ENCODE results near the gene GFOD1.

The GFOD1 gene

GRCh38 chr6:13377054-13377758 is 110.2 kb downstream of the GFOD1 start:
- DNase-seq (ENCODE audit: low read depth in 2 of 2) = no peak

- DNase-seq (ENCODE audit: low read depth in 2 of 2) = peak; percentile 8 to 27
These were observed 112.0 kb downstream of the GFOD1 start for GRCh38 chr6:13375360-13375878.

GRCh38 chr6:13373919-13374318 is 113.5 kb downstream of the GFOD1 start:
- no peak for DNase-seq (ENCODE audit: low read depth in 2 of 2)

DNA sequence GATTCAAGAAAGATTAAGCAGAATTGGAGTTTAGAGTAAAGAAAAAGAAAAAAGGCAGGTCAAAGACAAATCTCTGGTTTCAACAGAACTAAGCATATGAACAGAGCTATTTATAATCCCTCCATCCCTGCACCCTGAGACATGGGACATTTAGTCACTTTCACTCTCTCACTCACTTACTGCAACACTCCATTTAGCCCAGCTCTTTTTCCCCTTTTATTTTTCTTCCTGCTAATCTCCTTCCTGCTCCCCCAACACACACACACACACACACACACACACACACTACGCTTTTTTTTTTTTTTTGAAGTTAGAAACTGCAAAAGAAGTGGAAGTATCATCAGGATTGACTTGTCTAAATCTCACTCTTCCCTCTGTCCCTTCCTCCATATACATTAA is 113.9 kb downstream of the GFOD1 start:
- no peak for DNase-seq (ENCODE audit: low read depth in 2 of 2)

- no peak for DNase-seq (ENCODE audit: low read depth in 2 of 2)
These were observed 114.5 kb downstream of the GFOD1 start for GRCh38 chr6:13372688-13373487.

GRCh38 chr6:13372076-13372475 is 115.3 kb downstream of the GFOD1 start:
- no peak for DNase-seq (ENCODE audit: low read depth in 2 of 2)

DNA sequence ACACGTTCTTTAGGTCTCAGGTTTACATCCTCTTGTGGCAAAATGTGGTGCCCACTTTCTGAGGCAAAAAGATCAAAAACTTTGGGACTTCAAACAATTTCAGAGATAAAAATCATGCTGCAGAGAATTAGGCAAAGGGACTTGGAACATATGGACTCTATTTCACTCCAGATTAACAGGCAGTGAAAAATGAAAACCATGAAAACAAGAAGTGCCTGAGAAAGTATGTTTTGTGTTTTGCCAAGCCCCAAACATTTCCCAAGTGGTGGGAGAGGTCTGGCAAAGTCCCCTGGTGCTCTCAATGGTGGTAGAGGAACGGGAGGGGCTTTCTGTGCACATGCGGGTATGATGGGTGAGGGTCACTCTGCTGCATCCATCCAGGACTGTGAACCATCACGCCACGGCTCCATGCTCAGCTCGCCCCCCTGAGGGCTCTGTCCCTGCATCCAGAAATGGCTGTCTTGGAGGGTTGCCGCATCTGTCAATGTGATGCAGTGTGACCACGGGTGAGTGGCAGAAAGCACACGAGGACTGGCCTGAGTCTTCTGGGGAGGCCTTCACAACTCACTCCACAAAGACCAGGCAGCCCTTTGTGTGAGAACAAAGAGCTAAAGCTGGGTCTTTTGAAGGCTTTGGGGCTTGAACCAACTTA is 115.9 kb downstream of the GFOD1 start:
- no peak for DNase-seq (ENCODE audit: low read depth in 2 of 2)

DNA sequence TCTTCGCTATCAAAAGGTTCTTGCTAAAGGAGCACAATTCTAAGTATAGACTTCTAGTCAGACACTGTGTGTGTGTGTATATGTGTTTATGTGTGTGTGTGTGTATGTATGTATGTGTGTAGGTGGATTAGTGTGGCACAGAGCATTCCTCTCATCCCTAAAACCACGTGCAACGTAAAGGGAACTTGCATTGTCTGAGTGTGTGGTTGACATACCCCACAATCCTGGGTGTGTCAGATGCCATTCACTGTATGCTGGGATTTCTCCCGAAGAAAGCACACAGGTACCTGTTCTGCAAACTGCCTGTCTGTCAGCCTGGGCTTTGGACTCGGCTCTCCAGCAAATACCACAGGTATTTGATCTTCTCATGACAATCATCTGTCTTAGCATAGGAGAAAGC is 116.8 kb downstream of the GFOD1 start:
- no peak for DNase-seq (ENCODE audit: low read depth in 2 of 2)

- no peak for DNase-seq (ENCODE audit: low read depth in 2 of 2)
These were observed 117.8 kb downstream of the GFOD1 start for GRCh38 chr6:13369591-13369990.

DNA sequence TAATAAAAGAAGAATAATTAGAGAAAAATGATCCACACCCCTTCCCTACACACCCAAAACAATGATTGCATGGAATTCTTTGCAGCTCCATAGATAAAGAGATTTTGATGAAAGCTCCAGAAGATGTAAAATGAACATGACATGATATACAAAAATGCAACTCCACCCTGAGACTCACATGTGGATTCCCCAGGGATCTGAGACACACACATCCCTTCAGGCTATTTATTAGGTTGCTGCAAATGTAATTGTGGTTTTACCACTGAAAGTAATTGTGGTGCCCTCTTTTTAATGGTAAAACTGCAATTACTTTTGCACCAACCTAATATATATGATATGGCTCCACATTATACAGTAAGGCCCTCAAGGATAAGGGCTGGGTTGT is 118.7 kb downstream of the GFOD1 start:
- DNase-seq (ENCODE audit: low read depth in 2 of 2) = no peak

GRCh38 chr6:13368079-13368730 is 119.2 kb downstream of the GFOD1 start:
- DNase-seq (ENCODE audit: low read depth in 2 of 2) = no peak

- no peak for DNase-seq (ENCODE audit: low read depth in 2 of 2)
These were observed 120.0 kb downstream of the GFOD1 start for GRCh38 chr6:13367396-13367795.

DNA sequence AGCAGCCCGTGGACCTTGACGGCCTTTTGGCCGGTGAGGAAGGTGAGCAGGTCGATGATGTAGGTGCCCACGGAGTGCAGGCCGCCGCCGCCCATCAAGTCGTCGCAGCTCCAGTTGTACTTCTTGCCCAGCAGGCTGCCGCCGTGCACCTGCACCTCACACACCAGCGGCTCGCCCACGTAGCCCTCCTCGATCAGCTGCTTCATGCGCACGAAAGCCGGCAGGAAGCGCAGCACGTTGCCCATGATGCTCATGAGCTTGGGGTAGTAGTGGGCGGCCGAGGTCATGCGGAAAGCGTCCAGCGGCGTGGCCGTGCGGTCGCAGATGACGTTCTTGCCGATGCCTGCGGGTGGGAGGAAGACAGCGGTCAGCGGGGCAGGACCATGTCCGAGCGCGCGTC is 122.1 kb downstream of the GFOD1 start:
- DNase-seq (ENCODE audit: low read depth in 2 of 2) = no peak

DNA sequence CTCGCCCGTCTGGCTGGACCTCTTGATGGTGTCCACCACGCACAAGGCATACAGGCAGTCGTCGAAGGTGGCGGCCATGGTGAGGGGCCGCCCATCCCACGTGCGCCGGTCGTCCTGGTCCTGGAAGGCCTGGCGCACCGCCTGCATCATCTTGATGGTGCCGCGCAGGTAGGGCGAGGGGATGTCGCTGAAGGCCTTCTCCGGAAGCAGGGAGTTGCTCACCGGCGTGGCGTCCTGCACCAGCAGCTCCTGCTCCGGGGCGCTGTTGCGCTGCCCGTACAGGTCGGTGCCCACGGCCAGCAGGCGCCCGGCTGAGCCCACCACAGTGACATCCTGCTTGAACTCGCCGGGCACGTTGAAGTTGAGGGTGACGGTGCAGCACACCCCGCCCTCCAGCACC is 122.6 kb downstream of the GFOD1 start:
- no peak for DNase-seq (ENCODE audit: low read depth in 2 of 2)

GRCh38 chr6:13362412-13362811 is 125.0 kb downstream of the GFOD1 start:
- DNase-seq (ENCODE audit: low read depth in 2 of 2) = no peak

DNA sequence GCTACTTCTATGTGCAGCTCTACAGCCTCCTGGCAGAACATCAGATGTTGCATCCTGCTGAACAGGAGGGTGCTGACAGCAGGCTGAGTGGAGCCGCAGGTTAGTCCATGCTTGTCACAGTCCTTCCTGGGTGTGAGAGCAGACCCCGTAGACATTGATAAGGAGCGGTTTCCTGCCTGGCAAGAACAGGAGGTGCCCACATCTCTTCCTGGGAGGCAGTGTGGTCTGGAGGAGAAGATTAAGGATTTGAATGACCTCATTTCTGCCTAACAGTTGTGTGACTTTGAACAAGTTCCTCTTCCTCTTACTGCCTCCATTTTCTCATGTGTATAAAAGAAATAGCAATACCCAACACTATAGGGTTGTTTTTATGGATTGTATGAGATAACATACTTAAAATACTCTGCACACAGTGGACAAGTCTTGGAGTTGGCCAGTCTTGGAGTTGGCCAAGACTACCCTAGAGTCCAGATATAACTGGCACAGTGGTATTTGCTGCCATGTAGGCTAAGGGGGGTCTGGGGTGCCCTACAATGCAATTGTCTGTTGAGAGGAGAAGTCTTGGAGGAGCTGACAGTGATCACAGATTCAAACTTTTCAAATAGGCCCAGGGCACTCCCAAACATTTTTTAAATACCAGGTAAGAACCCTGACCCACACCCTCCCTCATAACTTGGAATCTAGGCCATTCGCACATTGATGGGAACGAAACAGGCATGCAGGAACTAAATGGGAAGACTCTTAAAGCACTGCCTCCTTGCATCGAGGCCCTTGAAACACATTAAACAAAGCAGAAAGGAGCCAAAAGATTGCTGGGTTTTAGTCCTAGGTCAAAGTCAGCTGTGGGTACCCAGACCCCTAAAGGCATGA is 126.5 kb downstream of the GFOD1 start:
- no peak for DNase-seq (ENCODE audit: low read depth in 2 of 2)

DNA sequence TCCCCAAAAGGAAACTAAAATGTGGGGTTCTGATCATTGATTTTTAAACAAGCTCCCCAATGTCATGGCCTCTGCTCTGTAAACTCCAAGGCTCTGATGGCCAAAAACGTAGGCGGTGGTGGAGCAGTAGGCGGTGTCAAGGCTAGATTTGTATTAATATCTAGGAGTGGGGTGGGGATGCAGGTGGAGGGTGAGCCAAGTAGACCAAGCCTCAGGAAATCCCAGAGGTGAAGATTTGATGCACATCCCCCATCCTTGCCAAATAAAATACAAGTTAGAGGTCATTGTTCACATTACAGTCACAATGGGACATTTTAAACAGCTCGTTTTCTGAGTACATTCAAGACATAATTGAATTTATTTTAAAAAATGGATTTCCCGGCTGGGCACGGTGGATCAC is 128.1 kb downstream of the GFOD1 start:
- no peak for DNase-seq (ENCODE audit: low read depth in 2 of 2)

DNA sequence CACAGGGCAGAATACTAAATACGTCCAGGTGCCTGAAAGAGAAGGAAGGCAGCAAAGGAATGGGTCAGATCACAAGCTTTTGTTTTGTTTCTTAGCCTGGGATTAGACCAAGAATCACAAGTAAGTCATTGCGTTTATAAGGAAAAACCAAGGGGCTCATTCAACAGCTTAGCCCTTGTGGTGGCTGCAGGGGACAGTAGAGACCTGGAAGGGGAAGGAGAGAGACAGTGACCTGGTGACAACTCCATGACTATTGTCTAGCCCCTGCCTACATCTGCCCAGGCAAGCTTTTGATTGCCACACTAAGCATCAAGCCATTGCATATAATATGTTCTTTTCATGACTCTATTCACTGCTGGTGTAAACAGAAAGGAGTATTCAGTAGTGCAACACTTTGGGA is 128.9 kb downstream of the GFOD1 start:
- no peak for DNase-seq (ENCODE audit: low read depth in 2 of 2)

DNA sequence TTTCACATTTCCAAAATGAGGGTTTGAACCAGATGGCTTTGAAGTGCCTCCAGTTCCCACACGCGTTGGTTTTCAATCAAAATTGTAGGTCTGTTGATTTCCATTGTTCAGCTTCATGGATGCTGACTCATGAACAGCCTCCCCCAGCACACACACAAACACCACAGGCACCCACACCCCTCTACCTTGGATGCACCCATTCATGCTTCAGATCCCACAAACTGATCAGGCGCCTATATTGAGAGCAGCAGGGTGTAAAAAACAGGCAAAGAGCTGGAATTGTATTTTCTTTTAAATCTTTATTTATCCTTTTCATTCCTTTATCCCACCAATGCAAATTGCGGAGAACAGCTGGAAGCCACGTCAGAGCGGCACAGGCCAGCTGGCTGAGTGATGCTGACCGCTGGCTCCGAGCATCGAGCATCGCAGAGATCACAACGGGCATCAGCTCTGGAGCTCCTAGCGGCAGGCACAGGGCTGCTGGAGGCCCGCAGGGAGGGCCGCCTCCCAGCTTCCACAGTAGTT is 129.8 kb downstream of the GFOD1 start:
- no peak for DNase-seq (ENCODE audit: low read depth in 2 of 2)

DNA sequence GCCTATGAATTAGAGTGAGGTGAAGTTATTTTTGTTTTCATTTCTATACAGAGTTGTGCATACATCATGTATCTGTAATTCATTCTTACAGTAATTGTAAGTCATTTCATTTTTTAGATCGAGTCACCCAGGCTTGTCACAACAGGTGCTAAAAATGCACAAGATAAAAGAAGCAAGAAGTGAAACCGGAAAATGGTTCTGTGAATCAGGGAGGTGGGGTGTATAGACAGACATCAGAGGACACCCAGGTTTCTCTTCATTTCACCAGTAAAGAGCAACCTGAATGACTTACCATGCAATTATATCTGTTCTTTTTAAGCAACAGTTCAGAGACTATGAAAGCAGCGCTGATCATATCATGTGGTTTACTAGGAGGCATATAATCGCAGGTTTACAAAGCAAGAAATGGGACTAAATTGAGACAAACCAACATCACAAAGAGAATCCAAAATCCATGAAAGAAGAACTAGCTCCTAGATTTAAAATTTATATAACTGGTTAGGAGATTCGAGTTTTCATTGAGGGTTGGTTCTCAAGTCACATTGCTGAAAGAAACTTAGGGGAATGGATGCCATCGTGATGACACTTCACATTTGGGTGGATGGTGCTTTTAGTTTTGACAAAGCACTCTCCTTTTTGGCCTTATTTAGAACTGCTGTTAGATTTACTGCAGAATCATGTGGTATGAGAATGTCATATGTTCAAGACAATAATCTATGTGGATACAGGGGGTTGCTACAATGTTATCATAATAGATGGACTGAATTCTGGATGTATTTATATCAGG is 131.2 kb downstream of the GFOD1 start:
- peak in 1 of 2 donors; percentile 23 for DNase-seq (ENCODE audit: low read depth in 2 of 2)
